NCI-H526 treated with DMSO at 0.1 percent for 48 hours (cell line): ENCODE data around the gene LMO7.
"Not testable (repeated sequence)": the region's sequence is repeated elsewhere in the genome, so short reads cannot be mapped to it uniquely, and the experiment has no call there.

Source experiments
- DNase-seq: peaks from one replicate; lab custom pipeline; 2025; lab: John Stamatoyannopoulos, UW

The LMO7 gene

GRCh38 chr13:75647126-75647784 lies 11.1 kb downstream of the LMO7 start:
- no peak for DNase-seq

GRCh38 chr13:75648446-75648845 lies 12.3 kb downstream of the LMO7 start:
- no peak for DNase-seq

- DNase-seq = no peak
These were observed 14.9 kb downstream of the LMO7 start for GRCh38 chr13:75651013-75651412.

GRCh38 chr13:75652726-75653125 lies 16.6 kb downstream of the LMO7 start:
- no peak for DNase-seq

GRCh38 chr13:75656425-75656989 lies 20.4 kb downstream of the LMO7 start:
- DNase-seq = no peak

- no peak for DNase-seq
These were observed 21.0 kb downstream of the LMO7 start for GRCh38 chr13:75657111-75657510.

DNA sequence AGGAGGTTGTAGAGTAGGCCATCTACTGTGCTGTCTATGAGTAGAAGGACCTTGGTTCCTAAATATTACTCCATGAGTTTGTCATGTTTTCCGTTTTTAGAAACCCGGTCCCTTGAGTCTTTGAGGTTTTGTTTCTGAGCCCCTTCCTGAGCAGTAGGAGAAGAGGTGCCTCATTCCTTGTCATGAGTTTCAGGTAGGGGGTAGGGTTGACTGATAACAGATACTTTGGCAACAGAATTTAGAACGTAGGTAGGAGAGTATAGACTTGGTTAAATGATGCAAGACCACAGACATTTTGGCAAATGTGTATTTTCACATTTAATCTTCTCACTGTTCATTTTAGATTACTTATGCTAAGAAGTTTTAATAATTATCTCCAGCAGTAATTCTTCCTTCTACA lies 24.6 kb downstream of the LMO7 start:
- DNase-seq = no peak

- no peak for DNase-seq
These were observed 25.3 kb downstream of the LMO7 start for GRCh38 chr13:75661443-75661842.

GRCh38 chr13:75666646-75667351 lies 30.7 kb downstream of the LMO7 start:
- DNase-seq = no peak

- DNase-seq = no peak
These were observed 33.6 kb downstream of the LMO7 start for GRCh38 chr13:75669706-75670105.

DNA sequence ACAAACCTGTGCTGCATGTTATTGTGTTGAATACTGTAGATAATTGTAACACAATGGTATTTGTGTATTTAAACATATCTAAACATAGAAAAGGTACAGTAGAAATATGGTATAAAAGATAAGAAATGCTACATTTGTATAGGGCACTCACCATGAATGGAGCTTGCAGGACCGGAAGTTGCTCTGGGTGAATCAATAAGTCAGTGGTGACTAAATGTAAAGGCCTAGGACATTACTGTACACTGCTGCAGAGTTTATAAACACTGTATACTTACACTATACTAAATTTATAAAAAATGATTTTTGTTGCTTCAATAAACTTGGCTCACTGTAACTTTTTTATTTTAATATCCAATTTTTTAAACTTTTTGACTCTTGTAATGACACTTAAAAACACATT lies 34.4 kb downstream of the LMO7 start:
- no peak for DNase-seq

GRCh38 chr13:75675421-75675820 lies 39.3 kb downstream of the LMO7 start:
- DNase-seq = no peak

- no peak for DNase-seq
These were observed 43.3 kb downstream of the LMO7 start for GRCh38 chr13:75679459-75679858.

- not testable (repeated sequence) for DNase-seq
These were observed 44.1 kb downstream of the LMO7 start for GRCh38 chr13:75680251-75680650.

DNA sequence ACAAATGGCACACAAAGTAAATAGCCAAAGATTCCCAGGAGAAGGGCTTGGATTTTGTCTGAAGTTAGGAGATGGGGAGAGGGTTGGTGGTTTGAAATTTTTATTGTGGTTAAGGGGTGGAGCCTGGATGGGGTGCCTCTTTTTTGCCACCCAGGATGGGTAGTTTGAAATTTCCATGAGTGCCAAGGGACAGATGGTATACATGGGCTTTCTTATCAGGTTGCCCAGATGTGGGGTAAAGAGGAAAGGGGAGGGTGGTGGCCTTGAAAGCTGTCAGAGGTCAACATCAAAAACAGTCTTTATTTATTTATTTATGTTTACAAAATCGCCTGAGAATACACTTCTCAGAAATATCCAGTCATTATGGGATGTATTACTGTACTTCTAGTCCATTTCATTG lies 46.2 kb downstream of the LMO7 start:
- DNase-seq = no peak

- no peak for DNase-seq
These were observed 49.1 kb downstream of the LMO7 start for GRCh38 chr13:75685239-75685697.

GRCh38 chr13:75687150-75687763 lies 51.1 kb downstream of the LMO7 start:
- DNase-seq = peak; percentile 13

GRCh38 chr13:75689686-75690085 lies 53.6 kb downstream of the LMO7 start:
- no peak for DNase-seq

DNA sequence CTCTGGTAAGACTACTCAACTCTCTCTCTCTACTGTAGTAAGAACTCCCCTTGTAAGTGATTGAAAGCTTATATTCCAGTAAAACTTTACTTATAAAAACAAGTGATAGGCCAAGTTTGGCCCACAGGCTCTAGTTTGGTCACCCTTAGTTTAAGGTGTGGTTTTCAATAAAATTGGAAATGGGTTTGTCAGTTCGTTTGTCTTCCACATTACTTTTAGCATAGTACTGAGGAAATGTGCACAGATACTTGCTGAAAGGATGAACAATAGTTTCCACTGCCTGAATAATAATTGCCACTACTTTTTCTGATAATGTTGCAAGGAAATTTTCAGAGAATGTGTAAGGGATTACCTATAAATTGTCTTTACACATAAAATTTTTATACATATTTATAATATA lies 54.5 kb downstream of the LMO7 start:
- DNase-seq = no peak

GRCh38 chr13:75691183-75691582 lies 55.1 kb downstream of the LMO7 start:
- DNase-seq = no peak

DNA sequence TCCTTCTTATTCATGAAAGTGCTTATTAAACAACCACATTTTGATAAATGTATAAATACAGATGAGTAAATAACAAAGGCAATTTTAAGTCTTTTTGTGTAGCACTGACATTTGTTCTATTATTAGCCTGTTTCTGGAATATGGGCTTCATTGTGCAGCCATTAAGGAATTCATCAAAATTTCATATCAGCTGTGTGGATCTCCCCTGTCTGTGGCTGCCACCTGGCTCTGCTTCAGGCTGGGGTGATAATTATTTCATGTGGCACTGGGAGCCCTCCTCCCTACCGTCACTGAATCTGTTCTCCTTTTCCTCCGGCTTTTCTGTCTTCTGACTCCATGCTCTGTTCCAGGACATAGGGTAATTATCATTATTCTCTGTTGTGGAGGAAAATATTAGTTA lies 57.1 kb downstream of the LMO7 start:
- DNase-seq = no peak

GRCh38 chr13:75694722-75695121 lies 58.6 kb downstream of the LMO7 start:
- no peak for DNase-seq

- peak; percentile 43 for DNase-seq
These were observed 59.8 kb downstream of the LMO7 start for GRCh38 chr13:75695908-75696307.
